ENCODE measurements around the gene STN1. TPM values are rescaled to one million over a fixed set of nuclear protein-coding genes. Genes with fewer than 3 reads are reported as not detected.

The STN1 gene
- total RNA-seq, 6 experiments from 2014 or later, result 12.1 to 15.6 (median 14.7) TPM

GRCh38 chr10:103933557-103934121 is 15.7 kb upstream of the STN1 start:
- Mint-ChIP-seq H3K36me3 (ENCODE audit: low read depth) (no peaks in the 10 kb centered on the region), H3K4me3 (no peak overlapping the region), H3K27ac (no peak overlapping the region), H3K9me3 (no peaks in the 10 kb centered on the region), H3K4me1 (ENCODE audit: low read depth) (peaks cover 6% of the 10 kb centered on the region; the same call in 1 of the 2 replicates), H3K27me3 (ENCODE audit: insufficient read depth) (peaks cover 14% of the 10 kb centered on the region)
- no peak for TF ChIP-seq CTCF (IDR thresholded peaks at IDR 0.05)
- DNase-seq, result no peak

- peaks cover 6% of the 10 kb centered on the region; the same call in 1 of the 2 replicates for H3K4me1 Mint-ChIP-seq (ENCODE audit: low read depth)
- TF ChIP-seq CTCF (IDR thresholded peaks at IDR 0.05), result no peak
- H3K9me3 Mint-ChIP-seq, result no peaks in the 10 kb centered on the region
- H3K36me3 Mint-ChIP-seq (ENCODE audit: low read depth), result no peaks in the 10 kb centered on the region
- DNase-seq, result no peak
- no peak overlapping the region for H3K27ac Mint-ChIP-seq
- peaks cover 14% of the 10 kb centered on the region for H3K27me3 Mint-ChIP-seq (ENCODE audit: insufficient read depth)
- H3K4me3 Mint-ChIP-seq, result no peak overlapping the region
Measured at GRCh38 chr10:103932971-103933370, 15.0 kb upstream of the STN1 start.

- H3K9me3 Mint-ChIP-seq, result no peaks in the 10 kb centered on the region
- peaks cover 6% of the 10 kb centered on the region; the same call in 1 of the 2 replicates for H3K4me1 Mint-ChIP-seq (ENCODE audit: low read depth)
- no peak overlapping the region for H3K4me3 Mint-ChIP-seq
- no peak overlapping the region for H3K27ac Mint-ChIP-seq
- no peaks in the 10 kb centered on the region for H3K36me3 Mint-ChIP-seq (ENCODE audit: low read depth)
- peaks cover 14% of the 10 kb centered on the region for H3K27me3 Mint-ChIP-seq (ENCODE audit: insufficient read depth)
- TF ChIP-seq CTCF (IDR thresholded peaks at IDR 0.05), result no peak
- DNase-seq, result no peak
Measured at GRCh38 chr10:103932271-103932670, 14.3 kb upstream of the STN1 start.

GRCh38 chr10:103931603-103932002 is 13.6 kb upstream of the STN1 start:
- no peak for DNase-seq
- peaks cover 6% of the 10 kb centered on the region; the same call in 1 of the 2 replicates for H3K4me1 Mint-ChIP-seq (ENCODE audit: low read depth)
- H3K9me3 Mint-ChIP-seq, result no peaks in the 10 kb centered on the region
- H3K36me3 Mint-ChIP-seq (ENCODE audit: low read depth), result no peaks in the 10 kb centered on the region
- peaks cover 14% of the 10 kb centered on the region for H3K27me3 Mint-ChIP-seq (ENCODE audit: insufficient read depth)
- no peak overlapping the region for H3K4me3 Mint-ChIP-seq
- no peak overlapping the region for H3K27ac Mint-ChIP-seq
- no peak for TF ChIP-seq CTCF (IDR thresholded peaks at IDR 0.05)

- no peaks in the 10 kb centered on the region for H3K36me3 Mint-ChIP-seq (ENCODE audit: low read depth)
- no peak for TF ChIP-seq CTCF (IDR thresholded peaks at IDR 0.05)
- no peak overlapping the region for H3K4me3 Mint-ChIP-seq
- no peaks in the 10 kb centered on the region for H3K9me3 Mint-ChIP-seq
- peaks cover 6% of the 10 kb centered on the region; the same call in 1 of the 2 replicates for H3K4me1 Mint-ChIP-seq (ENCODE audit: low read depth)
- peaks cover 14% of the 10 kb centered on the region for H3K27me3 Mint-ChIP-seq (ENCODE audit: insufficient read depth)
- no peak overlapping the region for H3K27ac Mint-ChIP-seq
- DNase-seq, result no peak
Measured at GRCh38 chr10:103930881-103931280, 12.9 kb upstream of the STN1 start.
